ENCODE measurements around the gene IL1R1. TPM values are rescaled to one million over a fixed set of nuclear protein-coding genes. Genes with fewer than 3 reads are reported as not detected.

The IL1R1 gene
- total and polyA plus RNA-seq, 2 of the 4 experiments (the other 2 are of a cell fraction) = 6.5 to 13.8 TPM

GRCh38 chr2:102181919-102182635 lies 39.5 kb downstream of the IL1R1 start:
- Histone ChIP-seq H2AFZ (replicated peaks; ENCODE audit: low read length, poor library complexity) (no peak overlapping the region), H3K4me2 (ENCODE audit: low read depth, low read length) (no peak overlapping the region), H4K91ac (ENCODE audit: insufficient read depth, low read depth, low read length) (no peak overlapping the region), H3K23ac (ENCODE audit: low read depth, low read length) (no peak overlapping the region), H2BK5ac (ENCODE audit: low read depth, low read length, poor library complexity, severe bottlenecking) (no peak overlapping the region), H3K79me1 (ENCODE audit: low read depth in 1 of 2, low read length in 2 of 2) (no peaks in the 10 kb centered on the region), H3K4me3 (ENCODE audit: insufficient read depth, low read depth, low read length) (no peak overlapping the region), H2BK15ac (ENCODE audit: low read depth, low read length) (no peak overlapping the region), H3K9me3 (ENCODE audit: control insufficient read depth, insufficient read depth, low read length) (no peaks in the 10 kb centered on the region), H2AK5ac (ENCODE audit: low read depth, low read length) (no peak overlapping the region), H3K27me3 (ENCODE audit: control insufficient read depth, insufficient read depth, low read length) (no peaks in the 10 kb centered on the region), H2BK20ac (ENCODE audit: low read depth, low read length) (no peak overlapping the region), H2AK9ac (replicated peaks; ENCODE audit: low read depth, low read length, poor library complexity) (no peak overlapping the region), H3K9me1 (ENCODE audit: insufficient read depth, low read length) (no peaks in the 10 kb centered on the region), H3K56ac (ENCODE audit: extremely low read depth, insufficient read depth, low read length) (no peak overlapping the region), H3K18ac (ENCODE audit: low read depth, low read length) (no peak overlapping the region), H3K36me3 (ENCODE audit: control insufficient read depth, insufficient read depth, low read length) (peaks cover 18% of the 10 kb centered on the region), H3K9ac (ENCODE audit: low read depth, low read length) (no peak overlapping the region), H4K5ac (ENCODE audit: low read depth, low read length) (no peak overlapping the region), H2BK120ac (ENCODE audit: low read depth, low read length) (no peak overlapping the region), H4K20me1 (ENCODE audit: insufficient read depth, low read length) (no peaks in the 10 kb centered on the region), H3K14ac (replicated peaks; ENCODE audit: low read depth, low read length) (0 out of 2 replicates have a peak overlapping the region, but pooled peaks have one; percentile 14), H3K4ac (ENCODE audit: low read depth, low read length) (no peak overlapping the region), H3K27ac (ENCODE audit: insufficient read depth, low read length) (no peak overlapping the region), H3K4me1 (ENCODE audit: control insufficient read depth, insufficient read depth, low read length) (no peaks in the 10 kb centered on the region), H4K8ac (ENCODE audit: low read depth in 2 of 2, low read length in 2 of 2) (peak overlapping the region in 1 of 2 experiments; percentile 47; a peak in 1 of 4 replicates)
- ATAC-seq (ENCODE audit: low read depth) = no peak
- DNase-seq = no peak
- in situ Hi-C loops (cut with MboI; ENCODE audit: low sequenced_read_pairs) (no loop called here), dilution Hi-C loops (cut with HindIII; ENCODE audit: low sequenced_read_pairs, unreplicated experiment) (no loop called here), intact Hi-C loops (cut with micrococcal nuclease) (no loop called here)
- no peak for TF ChIP-seq NFE2L2 (IDR thresholded peaks at IDR 0.05; ENCODE audit: low read depth, low read length)
- TF ChIP-seq CEBPB (IDR thresholded peaks at IDR 0.05; ENCODE audit: low read depth, low read length) = no peak
- TF ChIP-seq SMC3 (IDR thresholded peaks at IDR 0.05; ENCODE audit: low read depth, low read length) = no peak
- no peak for TF ChIP-seq POLR2A (IDR thresholded peaks at IDR 0.05; ENCODE audit: low read depth, low read length)
- TF ChIP-seq BHLHE40 (IDR thresholded peaks at IDR 0.05; ENCODE audit: low read depth, low read length) = no peak
- no peak for TF ChIP-seq USF2 (IDR thresholded peaks at IDR 0.05; ENCODE audit: low read depth, low read length)
- TF ChIP-seq RCOR1 (IDR thresholded peaks at IDR 0.05; ENCODE audit: insufficient replicate concordance, low read length) = no peak
- no peak for TF ChIP-seq RFX5 (IDR thresholded peaks at IDR 0.05; ENCODE audit: low read depth, low read length)
- TF ChIP-seq MAZ (IDR thresholded peaks at IDR 0.05; ENCODE audit: borderline replicate concordance, low read depth, low read length) = no peak
- no peak for TF ChIP-seq RAD21 (IDR thresholded peaks at IDR 0.05; ENCODE audit: low read length)
- no peak for TF ChIP-seq MXI1 (IDR thresholded peaks at IDR 0.05; ENCODE audit: borderline replicate concordance, low read depth, low read length)
- no peak for TF ChIP-seq CTCF (conservative IDR thresholded peaks at IDR 0.05; ENCODE audit: low read depth, low read length)
- TF ChIP-seq FOS (IDR thresholded peaks at IDR 0.05; ENCODE audit: low read depth, low read length) = no peak
- TF ChIP-seq, protein P1, sequence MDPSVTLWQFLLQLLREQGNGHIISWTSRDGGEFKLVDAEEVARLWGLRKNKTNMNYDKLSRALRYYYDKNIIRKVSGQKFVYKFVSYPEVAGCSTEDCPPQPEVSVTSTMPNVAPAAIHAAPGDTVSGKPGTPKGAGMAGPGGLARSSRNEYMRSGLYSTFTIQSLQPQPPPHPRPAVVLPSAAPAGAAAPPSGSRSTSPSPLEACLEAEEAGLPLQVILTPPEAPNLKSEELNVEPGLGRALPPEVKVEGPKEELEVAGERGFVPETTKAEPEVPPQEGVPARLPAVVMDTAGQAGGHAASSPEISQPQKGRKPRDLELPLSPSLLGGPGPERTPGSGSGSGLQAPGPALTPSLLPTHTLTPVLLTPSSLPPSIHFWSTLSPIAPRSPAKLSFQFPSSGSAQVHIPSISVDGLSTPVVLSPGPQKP (IDR thresholded peaks at IDR 0.05; ENCODE audit: borderline replicate concordance, low read depth, low read length) = no peak
- TF ChIP-seq MAFK (IDR thresholded peaks at IDR 0.05; ENCODE audit: low read depth, low read length) = no peak
- no peak for TF ChIP-seq CHD1 (IDR thresholded peaks at IDR 0.05; ENCODE audit: low read depth, low read length)
- 59% methylated on average over 4 of the region's 7 CpGs; no CpG with 5 or more reads in 1 of the 2 experiments for WGBS, 2 experiments (ENCODE audit: extremely low coverage in 2 of 2, insufficient read length in 1 of 2)
- no TSS peak for BruUV-seq (replicated peaks)
- ChIA-PET POLR2A (ENCODE audit: unreplicated experiment) (no interaction called here), CTCF (no interaction called here)

All from IMR-90 (cell line).